Choroid plexus epithelial cell (primary cell): Measurements from ENCODE around the gene ENTPD1.

Source experiments
- DNase-seq: peaks from one replicate; pipeline ENCODE4 v3.0.0-alpha.2; 2010; ENCODE audit warnings: low read depth
- H3K4me3 ChIP-seq: 2 replicates; pipeline ENCODE4 v1.5.1; 2011; ENCODE audit warnings: low read depth, mild to moderate bottlenecking, control low read depth, low read length, moderate library complexity
- CTCF ChIP-seq: conservative IDR thresholded peaks from 2 replicates; pipeline ENCODE4 v1.5.1; 2011; ENCODE audit warnings: low read depth, mild to moderate bottlenecking, control low read depth, inconsistent platforms, low read length, moderate library complexity

The ENTPD1 gene

GRCh38 chr10:95742962-95743535 is 12.9 kb upstream of the ENTPD1 start:
- no peak for DNase-seq
- TF ChIP-seq CTCF = no peak
- H3K4me3 ChIP-seq = no peak overlapping the region

GRCh38 chr10:95745501-95745900 is 10.5 kb upstream of the ENTPD1 start:
- no peak overlapping the region for H3K4me3 ChIP-seq
- no peak for DNase-seq
- TF ChIP-seq CTCF = no peak

- DNase-seq = no peak
- no peak for TF ChIP-seq CTCF
- H3K4me3 ChIP-seq = no peak overlapping the region
Observed at GRCh38 chr10:95748349-95748748, 7.6 kb upstream of the ENTPD1 start.

- peak; percentile 61 for DNase-seq
- TF ChIP-seq CTCF = no peak
- peak overlapping the region; percentile 49 for H3K4me3 ChIP-seq
Observed at GRCh38 chr10:95755511-95756004, 405 bp upstream of the ENTPD1 start.

GRCh38 chr10:95756809-95757684 is 1.1 kb downstream of the ENTPD1 start:
- TF ChIP-seq CTCF = no peak
- no peak for DNase-seq
- H3K4me3 ChIP-seq = no peak overlapping the region

- DNase-seq = peak; percentile 28
- no peak overlapping the region for H3K4me3 ChIP-seq
- TF ChIP-seq CTCF = no peak
Observed at GRCh38 chr10:95758351-95759025, 2.5 kb downstream of the ENTPD1 start.
